CD4-positive, alpha-beta T cell treated with Interleukin-15 for 4 hours (primary cell): Measurements from ENCODE around the gene BPHL.
"Not testable (repeated sequence)": the region's sequence is repeated elsewhere in the genome, so short reads cannot be mapped to it uniquely, and the experiment has no call there.

Source experiments
- DNase-seq: peaks from one replicate; pipeline ENCODE4 v3.0.0-alpha.2; 2020; ENCODE audit warnings: low spot score

The BPHL gene

GRCh38 chr6:3118353-3119039 lies at the start of gene BPHL:
Gene BPHL (plus strand): TSS chr6:3118711. CDS start chr6:3118741, 30 bp downstream.
- DNase-seq, result peak; percentile 98

DNA sequence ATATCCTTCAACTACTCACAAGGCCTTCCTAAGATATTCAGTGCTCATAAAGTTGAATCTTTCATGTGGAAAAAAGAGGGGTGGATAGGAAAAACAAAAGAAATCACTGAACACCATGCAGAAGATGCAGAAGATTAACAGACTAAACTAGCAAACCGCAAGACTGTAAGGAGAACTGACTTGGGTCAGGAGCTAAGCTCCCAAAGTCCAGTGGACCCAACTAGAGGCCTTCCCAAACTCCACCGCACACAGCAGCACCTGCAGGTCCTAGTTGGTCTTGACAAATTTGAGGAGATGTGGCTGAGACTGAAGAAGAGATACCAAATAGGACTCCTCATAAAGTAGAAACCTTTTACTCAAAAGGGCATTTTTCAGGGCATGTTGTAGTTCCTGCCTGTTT lies 46.9 kb upstream of the BPHL start:
- DNase-seq, result no peak

GRCh38 chr6:3072798-3073197 lies 45.7 kb upstream of the BPHL start:
- DNase-seq, result no peak

GRCh38 chr6:3073382-3073781 lies 45.1 kb upstream of the BPHL start:
- DNase-seq, result no peak

DNA sequence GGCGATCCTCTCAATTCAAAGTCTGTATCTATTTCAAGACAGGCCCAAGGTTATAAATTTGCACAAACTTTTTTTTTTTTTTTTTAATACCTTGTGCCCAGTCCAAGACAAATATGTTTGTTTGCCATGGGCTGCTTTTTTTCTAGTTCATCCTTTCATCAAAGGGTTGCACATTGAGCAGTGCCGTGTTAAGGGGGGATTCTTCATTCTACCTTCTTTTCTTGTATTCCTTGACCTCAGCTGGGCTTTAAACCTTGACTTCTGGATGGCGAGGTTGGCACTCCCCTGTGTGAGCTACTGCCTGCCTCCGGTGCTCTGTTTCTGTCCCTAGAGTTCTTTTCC lies 42.8 kb upstream of the BPHL start:
- no peak for DNase-seq

DNA sequence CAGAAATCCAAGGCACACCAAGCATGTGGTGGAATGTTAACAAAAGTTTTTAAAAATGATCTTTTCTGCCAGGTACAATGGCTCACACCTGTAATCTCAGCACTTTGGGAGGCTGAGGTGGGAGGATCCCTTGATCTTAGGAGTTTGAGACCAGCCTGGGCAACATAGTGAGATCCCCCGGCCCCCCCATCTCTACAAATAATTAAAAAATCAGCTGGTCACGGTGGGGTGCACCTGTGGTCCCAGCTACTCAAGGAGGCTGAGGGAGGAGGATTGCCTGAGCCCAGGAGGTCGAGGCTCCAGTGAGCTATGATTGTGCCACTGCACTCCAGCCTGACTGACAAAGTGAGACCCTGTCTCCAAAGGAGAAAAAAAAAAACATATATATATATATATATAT lies 42.2 kb upstream of the BPHL start:
- DNase-seq, result no peak

DNA sequence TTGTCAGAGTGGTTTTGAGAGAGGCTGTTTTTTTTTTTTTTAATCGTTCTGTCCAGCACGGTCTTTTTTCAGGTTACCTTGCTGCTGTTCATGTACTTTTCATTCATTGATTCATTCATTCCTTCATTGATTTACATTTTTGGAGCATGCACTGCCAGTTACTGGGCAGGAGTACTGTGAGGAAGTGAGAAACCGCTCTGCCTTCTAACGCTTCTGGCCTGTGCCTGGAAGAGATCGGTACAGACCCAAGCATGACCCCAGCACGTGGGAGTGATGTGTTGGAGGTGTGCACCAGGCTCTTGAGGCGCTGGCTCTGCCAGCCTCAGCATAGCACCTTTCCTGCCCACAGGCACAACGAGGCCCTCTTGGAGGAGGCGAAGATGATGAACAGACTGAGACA lies 41.1 kb upstream of the BPHL start:
- no peak for DNase-seq

DNA sequence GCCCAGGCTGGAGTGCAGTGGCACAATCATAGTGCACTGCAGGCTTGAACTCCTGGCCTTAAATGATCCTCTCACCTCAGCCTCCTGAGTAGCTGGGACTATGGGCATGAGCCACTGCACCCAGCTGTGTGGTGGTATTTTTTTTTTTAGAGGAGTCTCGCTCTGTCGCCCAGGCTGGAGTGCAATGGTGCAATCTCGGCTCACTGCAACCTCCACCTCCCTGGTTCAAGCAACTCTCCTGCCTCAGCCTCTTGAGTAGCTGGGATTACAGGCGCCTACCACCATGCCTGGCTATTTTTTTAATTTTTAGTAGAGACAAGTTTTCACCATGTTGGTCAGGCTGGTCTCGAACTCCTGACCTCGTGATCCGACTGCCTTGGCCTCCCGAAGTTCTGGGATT lies 39.6 kb upstream of the BPHL start:
- not testable (repeated sequence) for DNase-seq

GRCh38 chr6:3079682-3080081 lies 38.8 kb upstream of the BPHL start:
- no peak for DNase-seq

- DNase-seq, result no peak
Observed at GRCh38 chr6:3081960-3082359, 36.6 kb upstream of the BPHL start.

DNA sequence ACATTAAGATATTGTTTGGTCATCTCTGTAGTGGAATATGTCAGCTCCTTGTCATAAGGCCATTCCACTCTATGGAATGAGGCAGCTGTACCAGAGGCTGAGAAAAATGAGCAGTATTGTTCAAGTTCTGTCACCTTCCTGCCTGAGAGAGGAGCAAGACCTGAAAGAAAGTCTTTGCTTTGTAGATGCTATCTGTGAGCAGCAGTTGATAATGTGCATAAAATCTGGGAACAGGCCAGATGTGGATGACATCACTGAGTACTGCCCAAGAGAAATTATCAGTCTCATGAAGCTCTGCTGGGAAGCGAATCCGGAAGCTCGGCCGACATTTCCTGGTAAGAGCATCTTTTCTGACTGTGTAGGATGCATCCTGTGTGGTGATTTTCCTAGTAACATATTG lies 33.4 kb upstream of the BPHL start:
- DNase-seq, result no peak

DNA sequence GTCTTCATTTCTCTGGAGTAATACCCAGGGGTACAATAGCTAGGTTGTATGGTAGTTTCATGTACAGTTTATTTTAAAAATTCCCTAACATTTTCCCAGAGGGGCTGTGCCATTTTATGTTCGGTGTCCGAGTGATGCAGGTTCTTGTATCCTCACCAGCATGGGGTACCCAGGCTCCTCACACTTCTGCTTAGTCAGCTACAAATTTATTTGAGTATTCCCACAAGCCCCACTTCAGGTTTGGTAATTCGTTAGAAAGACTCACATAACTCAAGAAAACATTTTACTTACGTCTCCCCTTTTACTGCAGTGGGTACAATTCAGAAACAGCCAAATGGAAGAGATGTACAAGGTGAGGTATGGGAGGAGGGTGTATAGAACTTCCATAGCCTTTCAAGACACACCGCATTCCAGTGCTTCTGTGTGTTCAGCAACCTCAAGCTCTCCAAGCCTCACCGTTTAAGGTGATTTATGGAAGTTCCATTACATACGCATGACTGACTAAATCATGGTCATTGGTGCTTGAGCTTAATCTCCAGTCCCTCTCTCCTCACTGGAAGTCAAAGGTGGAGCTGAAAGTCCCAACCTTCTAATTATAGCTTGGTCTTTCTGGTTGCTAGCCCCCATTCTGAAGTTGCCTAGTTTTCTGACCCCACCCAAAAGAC lies 32.1 kb upstream of the BPHL start:
- no peak for DNase-seq

DNA sequence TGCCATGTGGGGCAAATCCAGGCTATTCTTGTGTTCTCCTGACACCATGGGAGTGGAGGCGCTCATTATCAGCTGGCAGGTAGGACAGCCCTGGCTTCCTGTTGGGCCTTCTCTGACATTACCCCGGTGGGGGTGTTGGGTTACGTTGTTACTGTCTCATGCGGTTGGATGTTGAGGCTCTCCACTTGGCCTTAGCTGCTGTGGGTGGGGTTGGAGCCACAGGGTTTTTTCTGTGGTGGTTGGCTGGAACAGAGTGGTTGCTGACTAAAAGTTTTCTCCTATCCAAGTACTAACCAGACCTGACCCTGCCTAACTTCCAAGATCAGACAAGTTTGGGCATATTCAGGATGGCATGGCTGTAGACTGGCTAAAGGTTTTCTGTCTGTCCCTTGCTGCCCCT lies 30.1 kb upstream of the BPHL start:
- no peak for DNase-seq

GRCh38 chr6:3088968-3089367 lies 29.5 kb upstream of the BPHL start:
- no peak for DNase-seq

GRCh38 chr6:3090013-3090412 lies 28.5 kb upstream of the BPHL start:
- DNase-seq, result no peak

- DNase-seq, result no peak
Observed at GRCh38 chr6:3094815-3095214, 23.7 kb upstream of the BPHL start.

DNA sequence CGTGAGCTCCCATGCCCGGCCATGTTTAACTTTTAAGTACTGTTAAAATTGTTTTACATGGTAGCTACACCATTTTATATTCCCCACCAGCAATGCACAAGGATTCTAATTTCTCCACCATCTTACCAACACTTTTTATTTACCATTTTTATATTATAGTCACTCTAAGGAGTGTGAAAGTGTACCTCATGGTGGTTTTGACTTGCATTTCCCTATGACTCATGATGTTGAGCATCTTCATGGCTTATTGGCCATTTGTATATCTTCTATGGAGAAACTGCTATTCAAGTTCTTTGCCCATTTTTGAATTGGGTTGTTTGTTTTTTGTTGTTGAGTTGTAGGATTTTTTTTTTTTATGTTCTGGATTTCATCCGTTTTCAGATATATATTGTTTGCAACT lies 15.6 kb upstream of the BPHL start:
- DNase-seq, result no peak

DNA sequence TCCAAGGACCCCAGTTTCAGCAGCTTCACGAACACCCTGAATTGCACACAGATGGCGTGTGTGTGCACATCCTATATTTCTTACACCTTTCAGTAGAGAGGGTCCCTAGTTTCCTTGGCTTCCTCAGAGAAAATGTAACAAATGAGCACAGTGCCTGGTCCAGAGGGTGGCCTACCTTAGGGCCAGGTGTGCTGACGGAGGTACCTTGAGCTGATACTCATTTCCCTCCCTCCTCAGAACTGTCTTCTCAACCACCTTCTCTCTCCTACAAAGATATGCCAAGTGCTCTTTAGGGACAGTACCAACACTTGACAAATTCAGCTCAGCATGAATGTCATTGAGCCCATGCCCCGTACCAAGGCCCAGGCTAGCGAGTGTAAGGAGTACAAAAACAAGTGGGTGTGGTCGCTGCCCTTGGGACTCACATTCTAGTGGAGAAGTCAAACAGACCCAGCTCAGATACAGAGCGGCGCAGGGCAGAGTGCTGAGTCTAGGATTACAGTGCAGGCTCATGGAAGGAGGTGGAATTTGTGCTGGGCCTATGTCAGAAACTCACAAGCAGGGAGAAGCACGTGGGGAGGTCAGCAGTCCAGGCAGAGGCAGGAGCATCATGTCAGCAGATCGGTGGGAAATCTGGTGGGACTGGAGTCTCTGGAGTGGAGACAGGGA lies 9.6 kb upstream of the BPHL start:
- no peak for DNase-seq

- no peak for DNase-seq
Observed at GRCh38 chr6:3109761-3110160, 8.8 kb upstream of the BPHL start.

DNA sequence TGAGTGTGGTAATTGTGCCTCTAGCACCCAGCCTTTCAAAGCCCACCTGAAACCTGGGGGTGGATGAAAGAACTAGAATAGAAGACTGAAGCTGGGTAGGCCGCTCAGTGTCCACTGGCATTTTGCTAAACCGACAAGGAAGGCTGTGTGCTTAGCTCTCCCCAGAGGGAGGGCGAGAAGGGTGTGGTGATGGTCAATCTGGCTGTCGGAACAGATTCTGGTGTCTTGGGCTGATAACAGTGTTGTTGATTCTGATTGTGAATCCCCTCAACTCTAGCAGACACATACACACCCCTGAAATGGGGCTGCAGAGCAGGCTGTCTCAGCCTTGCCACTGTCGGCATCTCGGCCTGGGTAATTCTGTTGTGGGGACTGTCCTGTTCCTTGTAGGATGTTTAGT lies 4.1 kb upstream of the BPHL start:
- no peak for DNase-seq

DNA sequence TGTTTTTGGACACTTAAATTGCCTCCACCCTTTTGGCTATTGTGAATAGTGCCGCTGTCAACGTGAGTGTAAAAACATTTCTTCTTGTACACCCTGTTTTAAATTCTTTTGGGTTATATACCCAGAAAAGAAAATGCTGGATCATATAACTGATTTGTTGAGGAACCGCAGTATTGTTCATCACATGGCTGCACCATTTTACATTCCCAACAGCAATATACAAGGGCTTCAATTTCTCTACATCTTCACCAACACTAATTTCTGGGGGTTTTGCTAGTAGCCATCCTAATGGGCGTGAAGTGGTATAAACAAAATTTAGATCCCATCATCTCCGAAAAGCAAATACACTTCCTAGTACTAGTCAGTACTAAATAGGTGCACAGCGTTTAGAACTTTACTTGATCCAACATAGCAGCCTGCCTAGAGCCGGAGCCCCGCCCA lies 579 bp upstream of the BPHL start:
- DNase-seq, result no peak

DNA sequence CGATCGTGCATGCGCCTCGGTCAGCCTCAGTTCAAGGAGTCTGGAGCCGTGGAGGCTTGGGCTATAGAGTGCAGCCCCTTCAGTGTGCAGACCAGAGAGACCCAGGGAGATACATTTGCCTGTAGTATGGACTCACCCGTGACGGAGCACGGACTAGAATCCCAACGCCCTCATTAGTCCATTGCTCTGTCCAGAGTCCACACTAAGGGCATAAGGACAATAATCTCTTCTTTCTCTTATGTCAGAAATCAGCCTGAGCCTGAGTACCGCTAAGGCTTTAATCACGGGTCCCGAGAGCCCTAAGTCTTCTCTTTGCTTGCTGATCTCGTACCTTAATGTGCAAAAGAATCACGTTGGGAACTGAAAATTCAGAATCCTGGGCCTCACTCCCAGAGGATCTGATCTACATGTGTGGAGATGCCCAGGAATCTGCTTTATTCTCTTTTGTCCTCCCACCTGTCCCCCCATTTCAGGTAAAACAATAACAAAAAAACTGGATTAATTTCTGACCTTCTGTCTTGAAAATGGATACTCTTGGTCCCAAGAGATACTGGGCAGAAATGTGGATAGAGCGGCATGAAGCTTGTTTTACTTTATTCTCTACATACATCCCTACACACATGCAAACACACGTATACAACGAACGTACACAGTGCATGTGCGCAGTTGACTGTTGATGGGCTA lies 671 bp downstream of the BPHL start:
- DNase-seq, result no peak

DNA sequence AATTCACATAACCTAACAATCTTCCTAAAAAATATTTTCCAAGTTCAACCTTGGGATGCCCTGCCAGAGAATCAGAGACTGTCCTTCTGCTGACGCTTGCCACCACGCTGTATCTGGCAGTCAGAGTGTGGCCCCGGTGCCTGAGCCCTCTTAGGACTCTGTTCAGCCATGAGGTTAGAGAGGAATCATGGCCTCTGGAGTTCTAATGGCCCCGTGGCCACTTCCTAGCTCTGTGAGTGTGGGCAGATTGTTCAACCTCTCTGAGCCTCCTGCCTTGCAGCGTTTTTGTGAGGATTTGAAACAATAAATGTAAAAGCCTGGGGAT lies 2.2 kb downstream of the BPHL start:
- DNase-seq, result no peak
